Omental fat pad (tissue), 4 donors: ENCODE results near the gene LRP2. TPM values are rescaled to one million over a fixed set of nuclear protein-coding genes. Genes with fewer than 3 reads are reported as not detected.

Experiments used
- ATAC-seq: fragments of 150-250 bp; one replicate; pipeline ENCODE4 v1.9.1; 2016; ENCODE audit warnings: mild to moderate bottlenecking, moderate library complexity; ENCODE audit not compliant: low FRiP score
- DNase-seq: peaks from one replicate; pipeline ENCODE4 v3.0.0-alpha.2; 2019; ENCODE audit warnings: low spot score
- CTCF ChIP-seq, 3 donors: fragments of 450-650 bp; IDR thresholded peaks; one replicate each; pipeline ENCODE4 v1.5.1; 2016 to 2017; ENCODE audit warnings: antibody characterized with exemption in 3 of 3, mild to moderate bottlenecking in 3 of 3, moderate library complexity in 2 of 3
- total RNA-seq, 4 donors: library from RNA; depleted of rRNA; stranded (reverse); fragments of >200 nt; gene quantifications; one replicate each; pipeline ENCODE4 v1.1.0, GENCODE V29; 2016

The LRP2 gene
- total RNA-seq, 4 donors from 2014 or later, result 12.2 to 58.3 (median 14.1) TPM; not detected in 1

- ATAC-seq (no peak), DNase-seq (no peak)
- no peak for TF ChIP-seq CTCF (IDR thresholded peaks at IDR 0.05)
Measured at GRCh38 chr2:169112841-169113240, 249.5 kb downstream of the LRP2 start.

- TF ChIP-seq CTCF (IDR thresholded peaks at IDR 0.05), result no peak
- ATAC-seq (no peak), DNase-seq (no peak)
Measured at GRCh38 chr2:169110916-169111315, 251.4 kb downstream of the LRP2 start.

- DNase-seq, result no peak
- no peak for ATAC-seq
- TF ChIP-seq CTCF (IDR thresholded peaks at IDR 0.05), result no peak
Measured at GRCh38 chr2:169110419-169110818, 251.9 kb downstream of the LRP2 start.

GRCh38 chr2:169109502-169110409 is 252.6 kb downstream of the LRP2 start:
- TF ChIP-seq CTCF (IDR thresholded peaks at IDR 0.05), result peak in 2 of 3 donors; percentile 12 to 63
- ATAC-seq (peak; percentile 65), DNase-seq (peak; percentile 80)

- no peak for DNase-seq
- TF ChIP-seq CTCF (IDR thresholded peaks at IDR 0.05), result no peak
- no peak for ATAC-seq
Measured at GRCh38 chr2:169108099-169108884, 254.0 kb downstream of the LRP2 start.

GRCh38 chr2:169107645-169108044 is 254.7 kb downstream of the LRP2 start:
- no peak for TF ChIP-seq CTCF (IDR thresholded peaks at IDR 0.05)
- DNase-seq (no peak), ATAC-seq (no peak)
